ENCODE data around the gene RAX. TPM values are rescaled to one million over a fixed set of nuclear protein-coding genes. Genes with fewer than 3 reads are reported as not detected.

Gene RAX
- total and polyA plus RNA-seq, 11 donors, result not detected

- peak in 1 of 4 donors; percentile 24 for ATAC-seq
These were observed 52.2 kb downstream of the RAX start for GRCh38 chr18:59220784-59221765.

GRCh38 chr18:59220164-59220783 is 53.0 kb downstream of the RAX start:
- DNase-seq, result no peak
- no peak overlapping the region for H3K27ac ChIP-seq
- peak in 2 of 4 donors; percentile 15 to 24 for ATAC-seq
- H3K4me1 ChIP-seq, result peaks cover 0 to 18% (median 0%) of the 10 kb centered on the region in 12 donors
- 1 to 4% (median 2%) methylated on average over 22 to 46 of the region's 46 CpGs for WGBS, 4 donors
- H3K27me3 ChIP-seq, result peaks cover 20 to 82% (median 36%) of the 10 kb centered on the region in 9 donors
- H3K36me3 ChIP-seq, result no peaks in the 10 kb centered on the region
- intact Hi-C loops (cut with DNase I), result no loop called here
- TF ChIP-seq CTCF (IDR thresholded peaks at IDR 0.05), result no peak
- TF ChIP-seq POLR2A (IDR thresholded peaks at IDR 0.05), result no peak
- no peaks in the 10 kb centered on the region for H3K9me3 ChIP-seq
- H3K4me3 ChIP-seq, result peak overlapping the region in 6 of 12 donors; percentile 5 to 27 (median 8)

More at GRCh38 chr18:59220784-59221765, 52.2 kb downstream of the RAX start:
- Histone ChIP-seq H3K36me3 (no peaks in the 10 kb centered on the region), H3K4me3 (peak overlapping the region in 8 of 12 donors; percentile 5 to 33 (median 19)), H3K27ac (no peak overlapping the region), H3K27me3 (peaks cover 20 to 76% (median 36%) of the 10 kb centered on the region in 9 donors), H3K4me1 (peaks cover 0 to 18% (median 0%) of the 10 kb centered on the region in 12 donors), H3K9me3 (no peaks in the 10 kb centered on the region)
- intact Hi-C loops (cut with DNase I), result no loop called here
- 2 to 4% (median 2%) methylated on average over 44 to 47 of the region's 47 CpGs for WGBS, 4 donors
- DNase-seq, result no peak
- TF ChIP-seq CTCF (IDR thresholded peaks at IDR 0.05) (no peak), POLR2A (IDR thresholded peaks at IDR 0.05) (no peak)

- ATAC-seq (no peak), DNase-seq (no peak)
- no peak for TF ChIP-seq POLR2A (IDR thresholded peaks at IDR 0.05)
- TF ChIP-seq CTCF (IDR thresholded peaks at IDR 0.05), result no peak
- H3K27me3 ChIP-seq, result peaks cover 20 to 86% (median 36%) of the 10 kb centered on the region in 9 donors
- H3K27ac ChIP-seq, result no peak within 1 kb of the TSS
- intact Hi-C loops (cut with DNase I), result no loop called here
- H3K4me1 ChIP-seq, result peaks cover 0 to 18% (median 0%) of the 10 kb centered on the region in 12 donors
- no peaks in the 10 kb centered on the region for H3K36me3 ChIP-seq
- H3K4me3 ChIP-seq, result peak within 1 kb of the TSS in 11 of 12 donors; percentile 5 to 33 (median 15)
- WGBS, 4 donors, result 2 to 6% (median 3%) methylated on average over 21 to 29 of the region's 29 CpGs
- H3K9me3 ChIP-seq, result no peaks in the 10 kb centered on the region
These were observed 53.5 kb downstream of the RAX start, which contains the start of gene GRP for GRCh38 chr18:59219672-59220163. TSS of gene GRP (plus strand) at chr18:59220158. CDS start at chr18:59220266, 108 bp downstream.
